Measurements from ENCODE around the gene PYGL.
"Not testable (repeated sequence)": the region's sequence is repeated elsewhere in the genome, so short reads cannot be mapped to it uniquely, and the experiment has no call there.

The PYGL gene

DNA sequence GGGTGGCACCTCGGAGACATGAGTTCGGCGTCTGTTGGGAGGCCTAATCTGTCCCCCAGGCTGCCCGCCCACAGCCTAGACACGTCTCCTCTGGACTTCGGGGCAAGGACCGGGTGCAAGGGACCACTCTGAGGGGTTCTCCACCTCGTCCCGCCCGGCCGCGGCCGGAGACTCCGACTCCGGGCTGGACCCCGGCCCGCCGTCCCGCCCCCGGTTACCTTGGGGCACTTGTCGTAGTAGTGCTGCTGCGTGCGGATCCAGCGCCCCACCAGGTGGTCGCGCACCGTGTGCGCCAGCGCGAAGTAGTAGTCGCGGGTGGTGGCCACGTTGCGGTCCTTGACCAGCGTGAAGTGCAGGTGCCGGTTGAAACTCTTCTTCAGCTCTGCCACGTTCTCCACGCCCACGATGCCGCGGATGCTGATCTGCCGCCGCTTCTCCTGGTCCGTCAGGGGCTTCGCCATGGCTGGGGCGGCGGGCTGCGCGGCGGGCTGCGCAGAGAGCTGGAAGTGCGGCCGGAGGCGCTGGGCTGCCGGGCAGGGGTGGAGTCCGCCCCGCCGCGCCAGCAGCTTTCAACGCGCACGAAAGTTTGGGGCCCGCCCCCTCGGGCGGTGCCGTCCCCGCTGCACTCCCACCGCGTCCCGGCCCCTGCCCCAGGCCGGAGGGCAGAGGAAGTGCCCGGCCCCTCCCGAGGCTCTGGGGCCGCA lies at the start of gene PYGL:
PYGL (minus strand) TSS at position 541 of the 704 bp plus-strand sequence; CDS start at position 461, 80 bp downstream.
- DNase-seq: peak; percentile 2

DNA sequence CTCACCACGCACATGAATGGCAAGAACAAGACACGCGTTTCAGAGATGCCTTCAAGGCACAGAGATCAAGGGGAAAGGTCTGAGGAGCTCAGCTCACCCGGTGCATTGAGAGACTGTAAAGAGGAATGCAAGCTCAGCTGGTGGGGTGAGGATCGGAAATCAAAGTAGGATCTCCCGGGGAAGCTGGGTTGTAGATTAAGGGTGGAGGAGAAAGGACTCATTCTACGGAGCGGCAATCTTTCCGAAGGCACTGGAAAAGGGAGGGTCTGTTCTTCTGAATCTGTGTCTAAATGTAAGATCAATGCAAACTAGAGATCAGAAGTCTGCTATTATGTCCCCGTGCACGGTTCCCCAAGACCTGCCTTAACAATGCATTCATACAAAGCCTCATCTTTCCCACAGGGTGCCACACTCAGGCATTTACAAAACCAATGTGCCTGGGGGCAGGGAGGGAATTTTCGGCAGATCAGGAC lies 41.6 kb upstream of the PYGL start:
- no peak for DNase-seq

DNA sequence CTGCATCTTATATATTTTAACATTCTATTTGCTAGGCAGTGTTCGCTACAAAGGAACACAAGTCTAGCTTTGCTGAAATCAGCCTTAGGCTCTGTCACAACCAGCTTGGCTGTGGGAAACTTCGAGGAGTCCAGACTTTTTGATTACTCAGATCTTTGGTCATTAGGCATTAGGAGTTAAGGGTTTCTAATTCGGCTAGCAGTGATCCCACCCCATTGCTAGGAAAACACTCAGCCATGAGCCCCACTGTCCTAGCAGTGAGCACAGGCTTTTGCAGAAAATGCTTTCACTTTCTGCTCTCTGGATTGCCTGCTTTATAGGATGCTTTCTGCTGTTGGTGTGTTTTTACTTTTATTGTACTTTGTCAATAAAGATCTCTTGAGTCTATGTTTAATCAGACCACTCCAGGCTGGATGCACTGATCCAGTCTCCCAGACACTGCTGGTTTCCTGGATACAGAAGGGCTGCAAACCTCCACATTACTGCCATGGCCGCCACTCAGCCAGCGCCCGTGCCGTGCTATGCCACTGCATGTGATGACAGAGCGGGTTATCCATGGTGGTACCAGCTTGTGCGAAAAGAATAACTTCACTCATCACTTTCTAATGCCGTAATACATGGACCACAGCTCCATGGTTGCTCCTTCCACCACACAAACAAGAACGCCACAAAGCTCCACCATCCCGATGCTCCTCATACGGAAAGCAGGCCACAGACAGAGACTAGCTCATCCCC lies 41.0 kb upstream of the PYGL start:
- no peak for DNase-seq

- no peak for DNase-seq
Measured at GRCh38 chr14:50984036-50984710, 39.9 kb upstream of the PYGL start.

GRCh38 chr14:50979941-50980850 lies 35.9 kb upstream of the PYGL start:
- no peak for DNase-seq

DNA sequence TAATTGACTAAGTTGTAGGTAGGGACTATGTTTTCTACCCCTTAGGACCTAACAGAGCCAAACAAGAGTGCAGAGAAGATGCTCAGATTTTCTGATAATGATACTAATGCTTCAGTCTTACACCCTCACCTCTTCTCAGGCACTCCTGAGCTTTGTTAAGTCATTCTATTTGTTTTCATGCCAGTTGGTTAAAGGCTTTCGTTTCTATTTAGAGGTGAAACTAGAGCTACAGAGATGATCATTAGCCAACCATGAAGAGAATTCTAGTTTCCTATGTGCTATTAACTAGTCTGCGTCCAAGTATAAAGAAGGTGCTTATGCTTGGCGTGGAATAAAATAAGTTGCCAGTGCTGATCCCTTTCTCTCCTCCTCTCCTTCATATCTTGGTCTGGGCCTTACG lies 34.6 kb upstream of the PYGL start:
- no peak for DNase-seq

DNA sequence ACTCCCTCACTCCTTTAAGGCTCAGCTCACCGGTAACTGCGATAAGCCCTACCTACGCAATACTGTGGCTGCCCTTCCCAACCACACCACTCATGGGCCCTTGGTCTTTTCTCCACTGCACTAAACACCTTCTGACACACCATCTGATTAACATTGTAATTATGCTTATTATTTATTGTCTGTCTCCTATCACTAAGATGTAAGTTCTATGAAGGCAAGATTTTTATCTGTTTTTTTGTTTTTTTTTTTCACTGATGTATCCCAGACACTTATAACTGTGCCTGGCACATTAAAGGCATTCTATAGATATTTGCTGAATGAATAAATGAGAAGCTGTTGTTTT lies 34.2 kb upstream of the PYGL start:
- DNase-seq: no peak

DNA sequence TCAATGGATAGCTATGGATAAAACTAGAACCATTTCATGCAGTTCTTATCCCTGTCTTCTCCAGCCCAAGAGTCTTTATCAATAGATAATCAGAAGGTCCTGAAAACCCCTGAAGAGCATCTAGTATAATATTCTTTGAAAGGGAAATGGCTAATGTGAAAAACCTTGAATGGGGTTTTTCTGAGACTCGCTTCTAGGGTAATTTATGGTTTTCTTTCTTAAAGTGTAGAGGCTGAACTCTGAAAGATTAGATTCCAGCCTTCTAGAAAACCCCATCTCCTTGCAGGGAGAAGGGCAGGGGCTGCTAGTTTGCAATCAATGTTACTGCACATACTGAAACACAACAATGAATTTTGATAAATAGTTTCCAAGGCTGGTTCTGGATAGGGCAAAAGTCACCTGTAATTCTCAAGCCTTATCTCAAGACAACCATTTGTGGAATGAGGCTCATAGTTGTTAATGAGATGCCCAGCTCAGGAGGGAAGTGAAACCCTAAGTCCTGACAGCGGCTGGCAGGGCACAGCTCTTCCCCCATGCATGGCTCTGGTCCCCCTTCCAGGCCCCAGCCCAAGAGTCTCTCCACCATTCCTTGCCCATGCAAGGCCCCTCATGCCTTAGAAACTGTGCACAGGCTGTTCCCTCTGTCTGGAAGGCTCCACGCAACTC lies 33.7 kb upstream of the PYGL start:
- DNase-seq: no peak

DNA sequence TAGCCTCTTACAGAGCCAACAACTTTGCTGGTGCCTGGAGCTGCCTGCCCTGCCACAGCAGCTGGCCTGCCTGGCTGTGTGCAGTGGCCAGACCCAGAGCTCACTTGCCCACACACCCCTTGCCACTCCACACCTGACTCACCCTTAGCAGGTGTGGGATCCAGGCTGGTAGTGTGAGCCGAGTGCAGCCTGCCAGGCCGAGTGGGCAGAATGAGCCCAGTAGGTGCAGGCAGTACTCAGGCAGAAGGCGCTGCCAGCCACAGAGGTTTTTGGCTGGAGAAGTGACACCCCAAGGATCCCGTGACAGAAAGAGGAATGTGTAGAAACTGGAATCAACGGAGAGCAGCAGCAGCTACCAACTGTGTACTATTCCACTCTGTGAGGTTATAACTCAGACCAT lies 29.8 kb upstream of the PYGL start:
- no peak for DNase-seq

DNA sequence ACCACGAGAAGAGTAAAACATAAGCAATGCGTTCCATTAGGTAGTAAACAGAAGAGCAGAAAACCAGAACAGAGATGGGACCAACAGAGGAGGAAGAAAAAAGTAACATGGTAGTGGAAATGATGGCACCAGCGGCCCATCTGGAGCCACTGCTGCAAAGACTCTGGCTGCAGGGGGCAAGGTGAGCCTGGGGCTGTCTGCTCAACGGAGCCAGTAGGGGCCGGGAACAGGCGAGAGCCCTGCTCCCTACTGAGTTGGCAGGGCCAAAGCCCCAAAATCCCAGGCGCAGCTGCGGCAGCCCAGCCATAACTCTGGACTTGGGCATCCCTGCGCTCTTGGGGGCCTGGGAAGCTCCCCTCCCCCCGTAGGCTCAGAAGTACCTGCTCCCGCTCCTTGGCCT lies 28.5 kb upstream of the PYGL start:
- DNase-seq: no peak

DNA sequence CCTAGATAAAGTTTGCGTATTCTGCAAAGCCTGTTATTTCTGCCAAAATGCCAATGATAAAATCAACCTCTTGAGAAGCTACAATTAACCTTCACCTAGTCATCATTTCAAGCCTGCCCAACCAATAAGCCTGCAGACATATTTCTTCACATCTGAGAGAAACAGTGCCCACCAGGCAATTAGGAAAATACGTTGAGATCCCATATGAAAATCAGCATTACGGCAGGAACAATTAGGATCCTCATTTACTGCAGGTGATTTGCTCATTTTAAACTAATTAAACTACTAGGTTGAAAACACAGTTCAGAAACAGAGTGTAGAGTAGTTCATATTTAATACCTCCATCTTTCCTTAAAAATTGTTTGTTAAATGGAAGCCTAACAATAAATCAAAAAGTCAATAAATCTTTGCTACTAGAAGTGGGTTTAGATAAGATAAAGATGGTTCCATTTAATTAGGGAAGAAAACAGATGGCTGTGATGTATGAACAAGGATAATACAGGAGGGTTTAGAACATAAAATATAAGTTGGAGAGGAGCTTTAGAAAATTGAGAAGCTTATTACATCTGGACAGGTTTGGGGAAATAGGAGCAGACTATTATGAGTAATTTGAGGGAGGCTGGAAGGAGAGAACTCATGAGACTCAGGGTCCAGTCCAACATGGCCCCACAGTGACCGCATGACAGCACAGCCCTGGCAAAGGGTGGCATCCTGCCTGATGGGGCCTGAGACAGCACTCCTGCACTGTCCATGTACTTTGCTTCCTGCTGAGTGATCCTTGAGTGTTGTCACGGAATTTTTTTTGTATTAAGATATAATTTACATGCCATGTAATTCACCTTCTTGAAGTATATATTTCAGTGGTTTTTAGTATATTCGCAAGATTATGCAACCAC lies 26.9 kb upstream of the PYGL start:
- no peak for DNase-seq

GRCh38 chr14:50967790-50968189 lies 23.5 kb upstream of the PYGL start:
- DNase-seq: no peak

DNA sequence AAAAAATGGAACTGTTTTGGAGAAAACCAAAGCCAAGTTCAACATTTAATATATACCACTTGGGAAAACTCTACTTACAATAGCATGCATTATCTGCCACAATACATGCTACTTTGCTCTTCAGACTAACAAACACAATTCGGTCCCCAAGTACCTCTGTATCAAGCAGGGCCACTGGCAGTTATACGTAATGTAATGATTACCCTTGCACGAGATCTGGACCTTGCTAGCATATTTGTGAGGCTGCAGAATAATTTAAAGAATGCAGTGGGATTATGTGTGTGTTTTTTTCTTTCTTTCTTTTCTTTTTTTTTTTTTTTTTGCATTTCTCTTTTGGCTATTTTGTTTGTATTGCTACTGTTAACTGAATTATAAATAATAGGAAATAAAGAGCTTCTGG lies 22.8 kb upstream of the PYGL start:
- DNase-seq: no peak

DNA sequence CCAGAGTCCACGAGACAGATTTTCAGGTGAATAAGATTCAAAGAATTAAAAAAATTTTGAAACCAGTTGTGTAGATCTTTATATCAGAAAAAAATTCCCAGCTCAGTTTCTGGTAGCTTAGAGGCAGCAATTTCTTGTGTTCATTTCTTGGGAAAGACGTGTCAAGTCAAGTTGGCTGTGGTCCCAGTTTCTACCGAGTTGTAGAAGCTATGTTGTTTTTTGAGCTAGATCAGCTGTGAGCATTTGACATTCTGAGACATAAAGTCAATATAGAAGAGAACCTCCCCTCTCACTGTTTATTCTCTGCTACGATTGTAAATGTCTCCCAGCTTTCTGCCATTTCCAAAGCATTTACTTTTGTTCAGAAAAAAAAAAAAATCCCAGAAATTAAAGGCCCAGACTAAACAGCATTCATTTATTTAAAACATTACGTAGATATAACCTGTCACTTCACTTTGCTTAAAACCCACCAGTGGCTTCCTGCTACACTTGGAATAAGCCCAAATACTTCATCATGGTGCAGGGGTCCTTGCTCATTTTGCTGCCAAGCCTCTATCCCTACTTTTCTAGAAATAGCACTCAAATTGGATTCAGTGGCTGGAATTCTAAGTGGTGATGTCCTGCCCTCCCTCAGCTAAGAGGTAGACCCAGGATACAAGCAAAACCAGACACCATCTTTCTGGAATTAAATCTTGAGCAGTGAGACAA lies 20.6 kb upstream of the PYGL start:
- peak; percentile 38 for DNase-seq

GRCh38 chr14:50963919-50964318 lies 19.6 kb upstream of the PYGL start:
- DNase-seq: no peak

DNA sequence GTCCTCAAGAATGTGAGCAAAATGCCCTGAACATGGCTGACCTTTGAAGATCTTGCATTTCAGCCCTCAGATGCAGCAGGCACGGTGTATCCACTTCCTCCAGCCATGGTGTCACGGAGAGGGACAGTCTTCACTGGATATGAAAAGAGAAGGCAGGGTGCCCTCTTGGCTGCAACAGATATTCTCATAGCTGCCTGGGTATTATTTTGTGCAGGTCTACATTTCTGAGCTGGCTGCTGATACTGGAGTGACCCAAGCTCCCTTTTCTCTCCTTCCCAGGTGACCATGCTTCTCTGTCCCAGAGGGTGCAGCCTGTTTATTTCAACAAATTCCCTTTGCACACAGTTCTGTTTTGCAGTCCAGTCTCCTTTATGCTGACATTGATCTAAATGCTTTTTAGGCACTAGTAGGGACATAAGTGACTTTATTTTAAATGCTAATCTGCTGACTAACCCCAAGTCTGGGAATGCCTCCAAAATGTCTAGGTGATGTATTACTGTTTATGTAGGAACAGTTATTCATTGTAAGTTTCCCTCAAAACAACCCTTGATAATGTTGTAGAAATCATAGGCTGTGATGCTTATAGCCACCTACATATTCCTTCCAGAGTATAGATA lies 17.4 kb upstream of the PYGL start:
- no peak for DNase-seq

- no peak for DNase-seq
Measured at GRCh38 chr14:50957296-50957695, 13.0 kb upstream of the PYGL start.

DNA sequence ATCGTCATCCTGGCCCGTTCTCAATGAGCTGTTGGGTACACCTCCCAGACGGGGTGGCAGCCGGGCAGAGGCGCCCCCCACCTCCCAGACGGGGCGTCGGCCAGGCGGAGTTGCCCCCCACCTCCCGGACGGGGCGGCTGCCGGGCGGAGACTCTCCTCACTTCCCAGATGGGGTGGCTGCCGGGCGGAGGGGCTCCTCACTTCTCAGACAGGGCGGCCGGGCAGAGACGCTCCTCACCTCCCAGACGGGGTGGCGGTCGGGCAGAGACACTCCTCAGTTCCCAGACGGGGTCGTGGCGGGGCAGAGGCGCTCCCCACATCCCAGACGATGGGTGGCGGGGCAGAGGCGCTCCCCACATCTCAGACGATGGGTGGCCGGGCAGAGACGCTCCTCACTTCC lies 12.1 kb upstream of the PYGL start:
- DNase-seq: not testable (repeated sequence)

- peak; percentile 65 for DNase-seq
Measured at GRCh38 chr14:50955373-50956043, 11.2 kb upstream of the PYGL start.

All from NCI-H2171 (cell line).